Measurements from ENCODE around the gene CDC42BPB.
"Not testable (repeated sequence)": the region's sequence is repeated elsewhere in the genome, so short reads cannot be mapped to it uniquely, and the experiment has no call there.

Gene CDC42BPB

DNA sequence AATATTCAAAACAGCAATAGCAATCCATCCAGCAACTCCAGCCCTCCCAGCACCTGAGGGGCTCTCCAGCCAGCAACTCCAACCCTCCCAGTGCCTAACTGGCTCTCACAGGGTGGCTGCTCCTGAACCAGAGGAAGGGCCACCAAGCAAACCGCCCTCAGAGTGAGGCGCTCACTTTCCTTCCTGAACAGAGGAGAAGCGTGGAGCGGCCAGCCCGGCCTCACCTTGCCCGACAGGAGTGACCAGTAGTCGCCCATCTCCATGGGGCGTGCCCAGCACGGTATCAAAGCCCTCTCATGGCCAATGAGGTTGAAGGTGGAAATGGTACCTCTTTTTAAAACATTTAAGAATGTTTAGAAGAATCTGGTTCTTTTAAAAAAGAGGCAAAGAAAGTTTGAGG, 27.4 kb downstream of the CDC42BPB start:
- DNase-seq: peak in 1 of 42 donors; percentile 43
- intact Hi-C loops (cut with DNase I): no loop called here

DNA sequence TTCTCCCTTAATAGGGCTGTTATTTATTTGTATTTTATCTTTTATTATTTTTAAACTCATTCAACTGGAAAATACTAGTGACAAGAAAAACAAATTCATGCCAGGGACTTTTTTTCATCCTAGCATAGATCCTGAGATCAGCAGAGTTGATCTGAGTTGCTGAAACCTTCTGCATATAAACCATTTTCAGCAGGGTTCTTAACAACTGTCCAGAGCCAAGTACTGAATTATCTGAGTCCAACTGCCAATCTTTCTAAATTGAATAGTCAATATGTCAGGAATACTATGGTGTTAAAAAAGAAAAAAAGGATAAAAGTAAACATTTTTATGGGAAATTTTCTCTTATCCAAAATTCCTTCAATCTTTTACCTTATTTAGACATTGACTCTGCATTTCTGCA, 28.6 kb downstream of the CDC42BPB start:
- no peak for DNase-seq
- intact Hi-C loops (cut with DNase I): no loop called here

DNA sequence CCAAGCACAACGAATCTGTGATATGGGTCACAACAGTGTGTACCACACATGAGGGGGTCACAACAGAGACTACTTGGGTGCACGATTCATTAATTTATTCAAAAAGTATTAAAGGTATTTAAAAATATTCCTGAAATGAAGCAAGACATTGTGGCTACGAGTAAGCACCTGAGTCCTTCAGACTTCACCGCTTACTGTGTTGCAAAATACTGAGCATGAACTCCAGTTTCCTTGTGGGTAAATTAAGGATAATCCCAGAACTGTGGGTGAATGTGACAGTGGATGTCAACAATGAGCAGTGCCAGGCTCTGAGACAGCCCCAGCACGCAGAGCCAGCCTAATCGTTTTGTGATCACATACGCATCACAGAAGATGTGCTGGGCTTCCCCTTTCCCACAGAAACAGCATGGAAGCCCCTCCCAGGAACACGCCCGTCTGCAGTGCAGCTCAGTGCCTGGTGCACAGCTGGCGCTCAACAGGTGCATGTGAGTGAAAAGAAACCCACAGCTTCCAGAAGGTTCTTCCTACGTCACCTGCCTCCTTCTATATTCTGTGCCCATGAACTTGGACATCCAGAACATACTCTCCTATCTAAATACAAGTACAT, 29.1 kb downstream of the CDC42BPB start:
- intact Hi-C loops (cut with DNase I): no loop called here
- DNase-seq: peak in 8 of 42 donors; percentile 24 to 41 (median 32)

DNA sequence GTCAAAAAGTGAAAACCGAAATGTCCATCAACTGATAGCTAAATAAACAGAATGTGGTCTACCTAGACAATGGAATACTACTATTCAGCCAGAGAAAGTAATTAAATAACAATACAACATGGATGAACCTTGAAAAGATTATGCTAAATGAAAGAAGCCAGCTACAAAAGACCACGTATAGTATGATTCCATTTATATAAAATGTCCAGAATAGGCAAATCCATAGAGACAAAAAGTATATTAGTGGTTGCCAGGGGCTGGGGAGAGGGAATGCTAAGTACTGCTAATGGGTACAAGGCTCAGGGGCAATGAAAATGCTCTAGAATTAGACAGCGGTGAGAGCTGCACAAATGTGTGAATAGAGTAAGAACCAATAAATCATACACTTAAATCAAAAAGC, 29.9 kb downstream of the CDC42BPB start:
- intact Hi-C loops (cut with DNase I): no loop called here
- DNase-seq: no peak

DNA sequence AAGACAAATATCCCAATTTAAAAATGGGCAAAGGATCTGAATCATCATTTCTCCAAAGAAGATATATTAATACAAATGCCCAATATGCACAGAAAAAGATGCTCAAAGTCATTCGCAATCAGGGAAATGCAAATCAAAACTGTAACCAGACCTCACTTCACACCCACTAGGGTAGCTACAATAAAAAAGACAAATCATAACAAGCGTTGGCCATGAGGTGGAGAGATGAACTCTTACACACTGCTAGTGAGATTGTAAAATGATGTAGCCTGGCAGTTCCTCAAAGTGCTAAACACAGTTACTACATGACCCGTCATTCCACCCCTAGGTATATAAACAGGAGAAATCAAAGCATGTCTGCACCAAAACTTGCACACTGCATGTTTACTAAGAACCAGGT, 30.4 kb downstream of the CDC42BPB start:
- no peak for DNase-seq
- intact Hi-C loops (cut with DNase I): no loop called here

DNA sequence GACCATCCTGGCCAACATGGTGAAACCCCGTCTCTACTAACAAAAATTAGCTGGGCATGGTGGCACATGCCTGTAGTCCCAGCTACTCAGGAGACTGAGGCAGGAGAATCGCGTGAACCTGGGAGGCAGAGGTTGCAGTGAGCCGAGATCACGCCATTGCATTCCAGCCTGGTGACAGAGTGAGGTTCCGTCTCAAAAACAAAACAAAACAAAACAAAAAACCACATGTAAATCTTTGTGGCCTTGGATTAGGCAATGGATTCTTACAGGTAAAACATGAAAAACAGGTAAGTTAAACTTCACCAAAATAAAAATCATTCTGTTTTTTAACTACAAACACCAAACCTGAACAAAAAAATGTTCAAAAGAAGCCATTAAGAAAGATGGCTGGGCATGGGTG, 31.2 kb downstream of the CDC42BPB start:
- peak in 1 of 42 donors; percentile 1 for DNase-seq
- intact Hi-C loops (cut with DNase I): not testable (repeated sequence)

DNA sequence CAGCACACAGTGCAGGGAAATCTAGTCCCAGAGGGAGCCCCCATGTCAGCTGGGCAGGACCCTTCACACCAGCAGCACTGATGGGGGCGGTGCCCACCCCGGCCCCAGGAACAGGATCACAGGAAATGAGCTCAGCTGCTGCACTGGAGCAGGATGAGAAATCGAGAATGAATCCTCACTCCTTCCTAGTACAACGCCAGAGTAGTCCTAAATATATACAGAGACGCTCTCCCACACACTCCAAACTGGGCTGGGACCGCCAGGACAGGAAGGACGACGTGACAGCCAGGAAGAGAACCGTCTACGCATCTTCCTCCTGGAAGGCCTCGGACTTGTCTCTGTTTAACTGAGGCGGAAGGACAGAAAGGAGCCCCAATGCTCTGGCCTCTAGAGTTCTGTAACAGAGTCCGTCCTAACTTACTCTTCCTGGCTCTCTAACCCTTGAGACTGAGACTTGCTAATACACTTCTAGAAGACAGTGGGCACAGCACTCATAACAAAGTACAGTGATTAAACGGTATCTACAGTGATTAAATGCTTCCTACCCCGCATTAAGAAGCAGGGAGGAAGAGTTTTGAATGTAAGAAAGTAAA, 33.4 kb downstream of the CDC42BPB start:
- intact Hi-C loops (cut with DNase I): no loop called here
- peak in 1 of 42 donors; percentile 40 for DNase-seq

DNA sequence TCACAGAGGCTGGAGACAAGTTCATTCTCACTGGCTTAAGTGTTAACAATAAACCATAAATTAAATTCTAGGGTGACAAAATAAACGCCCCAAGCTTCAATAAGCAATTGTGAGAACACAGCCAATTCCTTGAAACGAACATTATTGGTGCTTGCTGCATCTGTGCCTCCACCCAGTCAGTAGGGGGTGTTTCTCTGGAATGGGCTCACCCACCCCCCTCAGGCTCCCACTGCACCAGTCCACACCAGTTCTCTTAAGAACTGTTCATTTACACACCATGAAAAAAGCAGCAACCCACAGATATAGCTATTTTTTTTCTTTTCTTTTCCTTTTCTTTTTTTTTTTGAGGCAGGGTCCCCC, 34.7 kb downstream of the CDC42BPB start:
- intact Hi-C loops (cut with DNase I): no loop called here
- peak in 4 of 42 donors; percentile 35 to 57 (median 41) for DNase-seq

DNA sequence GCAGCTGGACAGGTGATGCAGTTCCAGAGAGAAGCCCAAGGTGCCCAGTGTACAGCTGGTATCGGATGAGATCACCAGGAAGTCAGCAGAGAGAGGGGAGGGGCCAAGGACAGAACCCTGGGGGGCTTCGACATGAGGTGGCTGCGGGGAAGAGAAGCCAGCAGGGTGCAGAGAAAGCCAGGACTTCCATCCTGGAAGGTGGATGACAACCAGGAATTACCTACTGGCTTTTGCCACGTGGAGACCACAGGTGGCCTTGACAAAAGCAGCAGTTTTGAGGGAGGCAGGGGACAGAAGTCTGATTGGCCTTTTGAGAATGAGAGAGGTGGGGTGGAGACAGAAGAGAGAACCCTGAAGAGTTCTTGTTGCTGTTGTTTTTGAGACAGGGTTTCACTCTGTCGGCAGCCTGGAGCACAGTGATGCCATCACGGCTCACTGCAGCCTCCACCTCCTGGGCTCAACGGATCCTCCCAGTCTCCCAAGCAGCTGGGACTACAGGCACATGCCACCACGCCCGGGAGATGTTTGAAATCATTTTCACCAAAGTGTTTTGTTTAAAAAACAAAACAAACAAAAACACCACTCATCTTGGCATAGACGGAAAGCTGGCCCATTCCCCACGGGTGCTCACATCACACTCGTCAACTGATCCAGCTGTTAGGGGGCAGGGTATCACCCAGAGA, 35.2 kb downstream of the CDC42BPB start:
- DNase-seq: peak in 25 of 42 donors; percentile 19 to 77 (median 44)

DNA sequence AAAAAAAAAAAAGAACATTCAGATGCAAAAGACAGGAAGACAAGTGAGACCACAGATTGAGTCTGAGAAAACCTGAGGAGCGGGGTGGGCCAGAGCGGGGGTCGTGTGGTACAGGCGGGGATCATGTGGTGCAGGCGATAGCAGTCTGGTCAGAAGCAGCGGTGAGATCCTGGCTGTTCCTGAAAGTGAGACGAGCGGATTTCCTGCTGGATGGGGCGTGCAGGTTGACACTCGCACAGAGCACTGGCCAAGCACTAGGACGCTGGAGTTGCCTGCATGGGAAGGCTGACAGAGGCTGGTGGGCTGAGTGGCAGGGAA, 35.7 kb downstream of the CDC42BPB start:
- intact Hi-C loops (cut with DNase I): no loop called here
- peak in 1 of 42 donors; percentile 9 for DNase-seq

More for the DNA sequence above, 35.2 kb downstream of the CDC42BPB start:
- intact Hi-C loops (cut with DNase I): no loop called here

DNA sequence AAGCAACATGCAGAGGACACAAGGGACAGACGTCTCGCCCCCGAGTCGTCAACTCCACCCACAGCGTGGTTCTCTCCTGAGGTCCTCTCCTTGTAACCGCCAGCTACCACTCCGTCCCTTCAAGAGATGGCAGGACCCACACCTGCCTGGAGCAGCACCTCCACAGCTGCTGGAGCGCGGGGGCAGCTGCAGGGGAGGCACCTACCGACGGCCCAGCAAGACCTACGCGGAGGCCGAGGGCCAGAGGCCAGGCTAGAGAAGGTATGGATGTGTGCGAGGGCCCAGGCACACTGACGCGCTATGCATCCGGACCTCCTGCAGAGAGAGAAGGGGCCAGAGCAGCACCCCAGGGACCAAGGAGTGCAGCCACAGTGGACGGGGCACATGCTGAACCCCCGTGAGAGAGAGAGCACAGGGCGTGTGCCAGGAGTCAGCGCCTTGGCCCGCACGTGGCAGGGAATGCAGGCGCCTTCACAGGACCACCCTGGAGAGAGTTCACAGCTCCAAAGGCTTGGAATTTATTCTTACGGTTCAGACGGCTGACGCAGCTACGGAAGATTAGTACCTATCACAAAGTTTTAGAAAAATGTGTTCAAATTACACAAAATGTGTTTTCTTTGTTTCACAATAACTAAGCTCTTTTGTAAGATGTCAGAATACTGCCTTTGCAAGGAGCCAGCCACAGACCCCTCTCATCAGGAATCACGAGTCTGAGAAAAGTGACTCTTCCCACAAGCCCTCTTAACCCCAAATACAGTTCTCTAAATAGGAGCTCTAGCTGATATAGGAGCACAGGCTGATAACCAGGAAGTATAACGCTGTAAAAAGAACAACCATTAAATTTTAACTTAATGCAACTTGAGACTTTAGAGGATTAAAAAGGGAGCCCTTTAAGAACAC, 36.8 kb downstream of the CDC42BPB start:
- no peak for DNase-seq
- intact Hi-C loops (cut with DNase I): no loop called here

DNA sequence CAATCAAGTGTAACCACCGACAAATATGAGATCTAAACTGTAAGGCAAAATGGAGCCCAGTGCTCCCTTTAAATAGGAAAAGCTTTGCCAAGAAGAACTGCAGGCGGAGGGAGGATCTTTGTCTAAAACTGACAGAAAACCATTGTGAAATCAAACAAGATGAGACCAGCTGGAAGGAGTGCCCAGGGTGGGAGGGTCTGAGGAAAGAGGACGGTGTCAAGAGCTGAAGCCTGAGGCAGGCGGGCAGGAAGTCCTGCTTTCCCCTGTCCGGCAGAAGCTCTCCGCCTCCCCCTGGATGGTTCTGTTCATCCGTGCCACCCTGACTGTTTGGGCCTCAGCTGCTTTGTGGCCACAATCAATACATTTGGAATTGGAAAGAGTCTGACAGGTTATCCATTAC, 37.5 kb downstream of the CDC42BPB start:
- intact Hi-C loops (cut with DNase I): no loop called here

DNA sequence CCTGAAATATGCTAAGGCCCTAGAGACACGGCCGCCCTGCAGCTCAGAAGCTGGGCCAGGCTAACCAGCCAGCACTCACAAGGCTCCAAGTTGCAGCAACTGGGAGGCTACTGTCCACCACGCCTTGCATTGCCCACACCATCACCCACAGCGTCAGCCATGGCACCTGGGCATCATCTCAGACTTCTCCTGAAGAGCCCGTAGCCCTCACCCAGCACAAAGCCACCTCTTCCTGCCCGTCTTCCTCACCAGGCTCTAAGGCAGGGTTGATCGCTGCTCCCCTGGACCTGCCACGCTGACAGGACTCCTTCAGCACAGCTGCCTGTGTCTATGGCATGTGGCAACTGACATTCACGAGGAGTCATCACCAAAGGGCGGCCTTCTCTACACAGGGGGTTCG, 38.1 kb downstream of the CDC42BPB start:
- no peak for DNase-seq
- intact Hi-C loops (cut with DNase I): no loop called here

More for the DNA sequence above, 37.5 kb downstream of the CDC42BPB start:
- peak in 33 of 42 donors; percentile 29 to 84 (median 60) for DNase-seq

DNA sequence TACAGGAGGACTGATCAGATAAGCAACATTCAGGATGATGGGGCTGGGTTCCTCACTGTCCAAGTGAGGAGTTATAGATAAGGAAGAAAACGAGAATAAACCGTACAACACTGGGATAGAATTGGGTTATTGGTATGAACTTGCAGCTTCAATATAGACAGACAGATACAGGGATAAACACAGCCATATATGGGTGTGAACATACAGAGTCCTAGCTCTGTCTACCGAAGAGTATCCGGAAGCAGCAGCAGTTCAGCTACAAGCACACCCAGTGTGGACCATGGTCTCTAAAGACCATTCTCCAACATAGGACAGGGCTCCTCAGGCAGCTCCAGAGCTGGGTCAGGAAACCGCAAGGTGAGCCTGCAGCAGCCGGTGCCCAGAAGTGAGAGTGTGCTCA, 40.8 kb downstream of the CDC42BPB start:
- DNase-seq: no peak
- intact Hi-C loops (cut with DNase I): no loop called here

DNA sequence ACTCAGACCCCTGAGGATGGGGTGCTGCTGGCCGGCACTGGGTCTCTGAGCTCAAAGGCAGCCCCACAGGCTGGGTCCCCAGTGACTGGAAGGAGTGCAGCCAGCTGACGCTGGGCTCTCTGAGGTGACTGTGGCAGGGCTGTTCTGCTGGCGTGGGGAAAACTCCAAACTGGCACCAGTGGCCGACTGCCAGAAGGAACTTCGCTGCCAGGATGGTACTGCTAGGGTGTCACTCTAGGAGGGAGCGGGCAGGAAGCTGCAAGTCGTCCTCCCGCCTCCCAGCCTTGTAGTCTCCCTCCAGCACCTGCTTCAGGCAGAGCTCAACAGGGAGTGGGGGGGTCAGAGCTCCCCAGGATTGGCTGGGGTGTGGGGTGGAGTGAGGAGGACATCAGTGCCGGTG, 41.3 kb downstream of the CDC42BPB start:
- DNase-seq: peak in 5 of 42 donors; percentile 44 to 63 (median 48)
- intact Hi-C loops (cut with DNase I): no loop called here

DNA sequence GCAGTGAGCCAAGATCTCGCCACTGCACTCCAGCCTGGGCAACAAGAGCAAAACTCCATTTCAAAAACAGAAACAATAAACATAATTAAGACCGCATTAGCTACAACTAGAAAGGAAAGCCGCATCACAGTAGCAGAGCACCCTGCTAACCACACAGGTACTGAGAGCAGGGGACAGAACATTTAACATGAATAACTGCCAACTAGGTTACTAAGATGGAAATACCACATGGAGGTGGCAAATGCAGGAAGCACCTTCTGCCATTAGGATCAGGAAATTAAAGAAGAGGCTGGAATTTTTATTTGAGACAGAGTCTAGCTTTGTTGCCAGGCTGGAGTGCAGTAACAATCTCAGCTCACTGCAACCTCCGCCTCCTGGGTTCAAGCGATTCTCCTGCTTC, 41.9 kb downstream of the CDC42BPB start:
- DNase-seq: no peak
- intact Hi-C loops (cut with DNase I): no loop called here

DNA sequence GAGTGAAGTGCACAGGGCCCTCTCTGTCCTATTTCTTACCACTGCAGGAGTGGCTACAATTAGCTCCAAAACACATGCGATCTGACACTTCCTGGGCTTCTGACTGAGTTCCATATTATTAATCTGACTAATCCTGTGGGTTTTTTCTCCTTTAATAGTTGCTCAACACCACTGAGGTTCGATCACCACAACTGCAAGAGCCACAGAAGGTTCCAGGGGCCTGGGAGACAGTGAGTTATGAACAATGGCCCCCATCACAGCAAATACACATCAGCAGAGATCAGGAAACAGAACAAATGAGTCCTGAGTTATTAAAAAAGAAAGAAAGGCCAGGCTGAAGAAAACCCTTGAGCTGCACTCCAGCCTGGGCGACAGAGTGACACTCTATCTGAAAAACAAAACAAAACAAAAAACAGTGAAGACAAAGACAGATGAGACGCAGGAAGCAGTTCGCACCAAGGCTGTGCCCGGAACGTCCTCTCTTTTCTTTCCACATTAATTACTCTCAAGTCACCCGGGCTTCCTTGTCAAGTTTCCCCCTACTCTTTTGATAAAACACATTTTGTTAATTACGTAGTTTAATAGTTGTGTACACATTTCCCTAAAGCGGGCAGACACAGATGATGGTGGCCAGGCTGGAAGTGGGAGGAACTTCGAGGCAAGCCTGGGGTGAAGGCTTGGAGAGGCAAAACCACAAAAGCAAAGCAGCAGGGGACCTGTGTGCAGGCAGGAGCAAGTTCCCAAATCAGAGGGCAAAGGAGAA, 42.7 kb downstream of the CDC42BPB start:
- DNase-seq: peak in 2 of 42 donors; percentile 14 to 52
- intact Hi-C loops (cut with DNase I): no loop called here

DNA sequence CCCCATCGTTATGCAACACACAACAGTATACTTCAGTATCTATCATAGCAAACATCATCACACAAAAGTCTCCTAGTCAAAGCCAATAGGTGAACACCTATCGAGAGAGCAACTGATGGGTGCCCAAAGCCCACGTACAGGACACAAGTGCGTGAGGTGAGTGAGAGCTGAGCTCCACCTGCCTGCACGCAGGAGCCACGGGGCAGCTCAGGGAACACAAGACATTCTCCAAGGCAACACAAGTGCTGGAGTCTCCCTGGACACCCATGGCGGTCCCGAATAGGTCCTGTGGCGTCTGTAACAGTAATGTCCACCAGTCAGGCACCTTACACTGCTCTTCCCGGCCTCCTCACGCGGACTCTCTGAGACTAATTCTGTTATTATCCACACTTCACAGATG, 44.3 kb downstream of the CDC42BPB start:
- intact Hi-C loops (cut with DNase I): no loop called here
- no peak for DNase-seq

DNA sequence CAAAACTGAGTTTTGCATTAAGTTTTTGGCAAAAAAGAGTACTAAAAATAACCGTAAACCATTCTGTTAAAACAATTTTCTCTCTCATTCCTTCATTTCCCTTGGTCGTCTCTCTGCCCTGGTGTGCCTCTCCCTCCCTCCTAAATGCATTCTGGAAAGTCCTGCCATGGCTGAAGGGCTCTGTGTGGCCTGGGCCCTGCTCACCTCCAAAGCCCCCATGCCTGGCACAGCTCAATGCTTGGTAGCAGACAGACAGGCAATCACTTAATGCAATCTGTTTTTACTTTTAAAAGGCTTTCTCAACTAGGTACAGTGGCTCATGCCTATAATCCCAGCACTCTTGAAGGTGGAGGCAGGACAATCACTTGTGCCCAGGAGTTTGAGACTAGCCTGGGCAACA, 47.8 kb downstream of the CDC42BPB start:
- intact Hi-C loops (cut with DNase I): no loop called here
- no peak for DNase-seq
